ENCODE results near the gene CDC42EP4. TPM values are rescaled to one million over a fixed set of nuclear protein-coding genes. Genes with fewer than 3 reads are reported as not detected.

Gene CDC42EP4
- total and polyA plus RNA-seq, 10 donors: 7.9 to 69.6 (median 43.3) TPM

DNA sequence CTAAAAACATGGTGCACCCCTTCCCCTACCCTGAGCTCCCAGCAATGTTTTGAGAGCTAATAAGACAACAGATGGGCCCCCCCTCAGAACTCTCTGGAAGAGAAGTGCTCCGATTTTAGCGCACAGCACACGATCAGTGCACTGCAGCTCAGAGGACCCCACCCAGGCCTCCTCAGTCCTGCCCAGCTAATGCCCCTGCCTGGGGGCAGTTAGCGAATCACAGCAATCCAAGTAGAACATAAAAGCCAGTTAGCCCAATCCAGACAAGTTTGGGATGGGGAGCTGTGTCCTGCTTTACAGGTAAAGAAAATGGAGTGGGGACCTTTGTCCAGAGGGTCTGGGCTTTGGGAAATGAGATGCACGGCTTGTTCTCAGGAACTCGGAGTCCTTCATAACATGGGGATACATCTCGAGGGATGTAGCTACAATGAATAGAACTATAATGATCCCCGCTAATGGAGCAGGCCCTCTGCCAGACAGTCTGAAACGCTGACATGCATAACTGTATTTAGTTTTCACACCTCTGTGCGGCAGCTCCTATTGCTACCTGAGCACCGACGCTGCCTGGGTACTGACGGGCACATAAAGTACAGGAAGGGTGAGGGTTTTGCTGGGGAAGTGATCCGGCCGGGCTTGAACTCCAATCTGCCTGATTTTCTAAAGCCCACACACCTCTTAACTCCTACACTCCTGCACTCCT lies 29.7 kb upstream of the CDC42EP4 start:
- H3K27ac ChIP-seq: peak overlapping the region in 5 of 8 donors; percentile 58 to 75 (median 68)
- no peaks in the 10 kb centered on the region for H3K36me3 ChIP-seq
- no peak for TF ChIP-seq POLR2A (IDR thresholded peaks at IDR 0.05)
- TF ChIP-seq, protein P1, sequence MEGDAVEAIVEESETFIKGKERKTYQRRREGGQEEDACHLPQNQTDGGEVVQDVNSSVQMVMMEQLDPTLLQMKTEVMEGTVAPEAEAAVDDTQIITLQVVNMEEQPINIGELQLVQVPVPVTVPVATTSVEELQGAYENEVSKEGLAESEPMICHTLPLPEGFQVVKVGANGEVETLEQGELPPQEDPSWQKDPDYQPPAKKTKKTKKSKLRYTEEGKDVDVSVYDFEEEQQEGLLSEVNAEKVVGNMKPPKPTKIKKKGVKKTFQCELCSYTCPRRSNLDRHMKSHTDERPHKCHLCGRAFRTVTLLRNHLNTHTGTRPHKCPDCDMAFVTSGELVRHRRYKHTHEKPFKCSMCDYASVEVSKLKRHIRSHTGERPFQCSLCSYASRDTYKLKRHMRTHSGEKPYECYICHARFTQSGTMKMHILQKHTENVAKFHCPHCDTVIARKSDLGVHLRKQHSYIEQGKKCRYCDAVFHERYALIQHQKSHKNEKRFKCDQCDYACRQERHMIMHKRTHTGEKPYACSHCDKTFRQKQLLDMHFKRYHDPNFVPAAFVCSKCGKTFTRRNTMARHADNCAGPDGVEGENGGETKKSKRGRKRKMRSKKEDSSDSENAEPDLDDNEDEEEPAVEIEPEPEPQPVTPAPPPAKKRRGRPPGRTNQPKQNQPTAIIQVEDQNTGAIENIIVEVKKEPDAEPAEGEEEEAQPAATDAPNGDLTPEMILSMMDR (IDR thresholded peaks at IDR 0.05 in 8 of 11, conservative IDR thresholded peaks at IDR 0.05 in 3 of 11): no peak
- no peak for TF ChIP-seq POLR2AphosphoS5 (IDR thresholded peaks at IDR 0.05)
- no peak overlapping the region for H3K4me3 ChIP-seq
- intact Hi-C loops (cut with DNase I; ENCODE audit: low total_unique reads): no loop called here
- WGBS, 5 donors: 68 to 88% (median 75%) methylated on average over 15 of the region's 15 CpGs
- peaks cover 0 to 16% (median 0%) of the 10 kb centered on the region in 7 donors for H3K27me3 ChIP-seq (replicated peaks in 1 of 7)
- no peaks in the 10 kb centered on the region for H3K9me3 ChIP-seq
- peaks cover 0 to 24% (median 3%) of the 10 kb centered on the region in 6 donors for H3K4me1 ChIP-seq
- no peak for DNase-seq

DNA sequence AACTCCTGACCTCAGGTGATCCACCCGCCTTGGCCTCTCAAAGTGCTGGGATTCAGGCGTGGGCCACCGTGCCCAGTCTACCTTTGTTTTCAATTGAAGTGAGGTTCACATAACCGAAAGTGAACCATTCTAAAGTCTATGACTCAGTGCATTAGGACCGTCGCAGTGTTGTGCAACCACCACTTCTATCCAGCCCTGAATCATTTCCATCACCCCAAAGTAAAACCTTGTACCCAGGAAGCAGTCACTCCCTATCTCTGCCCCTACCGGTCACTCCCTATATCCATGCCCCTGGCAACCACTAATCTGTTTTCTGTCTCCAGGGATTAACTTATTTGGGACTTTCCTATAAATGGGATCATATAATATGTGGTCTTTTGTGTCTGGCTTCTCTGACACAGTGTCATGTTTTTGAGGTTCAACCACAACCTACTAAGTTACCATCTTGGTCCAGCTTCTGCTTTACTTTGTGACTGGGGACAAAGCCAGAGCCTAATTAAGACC lies 28.3 kb upstream of the CDC42EP4 start:
- Histone ChIP-seq H3K27ac (peak overlapping the region in 5 of 8 donors; percentile 27 to 67 (median 39)), H3K36me3 (no peaks in the 10 kb centered on the region), H3K4me3 (no peak overlapping the region), H3K27me3 (replicated peaks in 1 of 7) (peaks cover 0 to 16% (median 0%) of the 10 kb centered on the region in 7 donors), H3K9me3 (no peaks in the 10 kb centered on the region), H3K4me1 (peaks cover 0 to 28% (median 3%) of the 10 kb centered on the region in 6 donors)
- TF ChIP-seq, protein P1 (IDR thresholded peaks at IDR 0.05 in 8 of 11, conservative IDR thresholded peaks at IDR 0.05 in 3 of 11): peak in 3 of 11 experiments; percentile 19 to 30 (median 28)
- TF ChIP-seq POLR2AphosphoS5 (IDR thresholded peaks at IDR 0.05) (peak in 1 of 3 donors; percentile 5), POLR2A (IDR thresholded peaks at IDR 0.05) (no peak)
- intact Hi-C loops (cut with DNase I; ENCODE audit: low total_unique reads): no loop called here
- WGBS, 5 donors: 61 to 82% (median 63%) methylated on average over 7 of the region's 7 CpGs
- no peak for DNase-seq

DNA sequence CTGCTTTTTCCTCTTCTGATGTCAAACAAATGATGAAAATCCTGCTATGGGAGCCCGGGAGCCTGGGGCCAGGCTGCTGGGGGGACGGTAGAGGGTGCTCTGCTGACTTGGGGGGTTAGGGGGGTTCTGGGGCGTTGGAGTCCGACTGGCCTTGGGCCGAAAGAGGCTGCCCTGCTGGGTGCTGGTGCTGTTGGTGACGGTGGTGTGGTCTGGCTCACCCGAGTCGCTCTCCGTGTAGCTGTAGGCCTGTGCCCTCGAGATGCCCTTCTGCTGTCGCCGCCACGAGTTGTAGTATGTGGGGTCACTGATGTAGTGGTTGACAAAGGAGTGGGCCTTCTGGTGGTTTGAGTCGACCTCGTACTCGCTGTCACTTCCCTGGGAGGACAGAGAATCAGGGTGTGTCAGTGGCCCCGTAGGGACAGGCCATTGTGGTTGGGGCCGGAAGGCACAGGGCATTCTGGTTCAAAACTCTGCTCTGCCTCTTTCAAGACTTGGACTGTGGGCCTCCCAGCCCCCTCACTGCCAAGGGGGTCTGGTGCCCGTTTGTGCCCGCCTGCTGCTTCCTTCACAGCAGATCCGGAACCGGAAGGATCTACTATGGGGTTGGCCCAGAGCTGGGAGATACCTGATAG lies 26.9 kb upstream of the CDC42EP4 start:
- Histone ChIP-seq H3K36me3 (no peaks in the 10 kb centered on the region), H3K27ac (peak overlapping the region in 3 of 8 donors; percentile 42 to 53 (median 42)), H3K9me3 (no peaks in the 10 kb centered on the region), H3K4me3 (no peak overlapping the region), H3K27me3 (replicated peaks in 1 of 7) (peaks cover 0 to 16% (median 0%) of the 10 kb centered on the region in 7 donors), H3K4me1 (peaks cover 0 to 33% (median 0%) of the 10 kb centered on the region in 6 donors)
- TF ChIP-seq POLR2AphosphoS5 (IDR thresholded peaks at IDR 0.05): no peak
- TF ChIP-seq POLR2A (IDR thresholded peaks at IDR 0.05): no peak
- TF ChIP-seq, protein P1 (IDR thresholded peaks at IDR 0.05 in 8 of 11, conservative IDR thresholded peaks at IDR 0.05 in 3 of 11): no peak
- WGBS, 5 donors: 84 to 93% (median 90%) methylated on average over 22 of the region's 22 CpGs
- DNase-seq: no peak
- intact Hi-C loops (cut with DNase I; ENCODE audit: low total_unique reads): no loop called here

DNA sequence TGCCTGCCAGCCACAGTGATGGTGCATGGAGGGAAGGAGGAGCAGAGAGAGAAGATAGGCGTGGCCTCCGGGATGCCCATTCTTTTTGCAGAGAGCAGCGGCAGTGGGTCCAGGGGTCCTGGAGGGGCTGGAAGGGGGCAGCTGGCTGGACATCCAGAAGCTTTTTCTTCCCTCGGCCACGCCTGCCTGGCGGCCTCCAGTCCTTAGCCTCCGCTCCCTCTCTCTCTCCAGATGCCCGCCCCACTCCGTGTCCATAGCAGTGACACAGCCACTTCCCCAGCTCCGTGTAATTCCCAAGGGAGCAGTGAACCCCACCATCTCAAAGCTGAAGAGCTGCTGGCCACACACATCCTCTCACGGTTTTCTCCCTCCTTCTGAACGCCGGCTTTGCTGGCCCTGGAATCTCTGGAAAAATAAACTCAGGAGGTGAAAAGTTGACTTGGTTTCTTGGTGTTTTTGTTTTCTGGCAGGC lies 26.3 kb upstream of the CDC42EP4 start:
- intact Hi-C loops (cut with DNase I; ENCODE audit: low total_unique reads): no loop called here
- no peak overlapping the region for H3K4me3 ChIP-seq
- no peak for DNase-seq

More for the DNA sequence above, 26.3 kb upstream of the CDC42EP4 start:
- WGBS, 5 donors: 76 to 87% (median 82%) methylated on average over 13 of the region's 13 CpGs
- Histone ChIP-seq H3K36me3 (no peaks in the 10 kb centered on the region), H3K27me3 (replicated peaks in 1 of 7) (peaks cover 0 to 10% (median 0%) of the 10 kb centered on the region in 7 donors), H3K9me3 (no peaks in the 10 kb centered on the region), H3K27ac (peak overlapping the region in 3 of 8 donors; percentile 42 to 53 (median 42)), H3K4me1 (peaks cover 0 to 33% (median 0%) of the 10 kb centered on the region in 6 donors)
- TF ChIP-seq POLR2A (IDR thresholded peaks at IDR 0.05): no peak
- TF ChIP-seq POLR2AphosphoS5 (IDR thresholded peaks at IDR 0.05): no peak
- TF ChIP-seq, protein P1 (IDR thresholded peaks at IDR 0.05 in 8 of 11, conservative IDR thresholded peaks at IDR 0.05 in 3 of 11): no peak
